Activated naive CD4-positive, alpha-beta T cell treated with anti-CD3 and anti-CD28 coated beads, Interleukin-2, amount 50 U/mL, for 16 hours (primary cell): ENCODE data around the gene TANGO6.
"Not testable (repeated sequence)": the region's sequence is repeated elsewhere in the genome, so short reads cannot be mapped to it uniquely, and the experiment has no call there.

Source experiments
- DNase-seq: peaks from one replicate; pipeline ENCODE4 v3.0.0-alpha.2; 2020

TANGO6 gene

GRCh38 chr16:68978303-68978954 is 135.1 kb downstream of the TANGO6 start:
- DNase-seq = no peak

GRCh38 chr16:68980695-68981315 is 137.5 kb downstream of the TANGO6 start:
- DNase-seq = no peak

GRCh38 chr16:68981971-68982370 is 138.6 kb downstream of the TANGO6 start:
- no peak for DNase-seq

GRCh38 chr16:68984467-68984866 is 141.1 kb downstream of the TANGO6 start:
- no peak for DNase-seq

GRCh38 chr16:68985268-68985667 is 141.9 kb downstream of the TANGO6 start:
- no peak for DNase-seq

GRCh38 chr16:68985855-68986254 is 142.5 kb downstream of the TANGO6 start:
- DNase-seq = no peak

- no peak for DNase-seq
Measured at GRCh38 chr16:68987734-68988457, 144.6 kb downstream of the TANGO6 start.

GRCh38 chr16:68990172-68990845 is 147.0 kb downstream of the TANGO6 start:
- DNase-seq = not testable (repeated sequence)

- DNase-seq = no peak
Measured at GRCh38 chr16:68991075-68991474, 147.7 kb downstream of the TANGO6 start.

GRCh38 chr16:68992521-68992920 is 149.2 kb downstream of the TANGO6 start:
- no peak for DNase-seq

GRCh38 chr16:68993456-68993855 is 150.1 kb downstream of the TANGO6 start:
- DNase-seq = no peak

GRCh38 chr16:68993885-68994284 is 150.6 kb downstream of the TANGO6 start:
- DNase-seq = no peak

- no peak for DNase-seq
Measured at GRCh38 chr16:68994324-68994723, 151.0 kb downstream of the TANGO6 start.

GRCh38 chr16:68995011-68995504 is 151.7 kb downstream of the TANGO6 start:
- DNase-seq = no peak

- no peak for DNase-seq
Measured at GRCh38 chr16:68997564-68997963, 154.2 kb downstream of the TANGO6 start.

GRCh38 chr16:68999114-68999513 is 155.8 kb downstream of the TANGO6 start:
- no peak for DNase-seq

- no peak for DNase-seq
Measured at GRCh38 chr16:69003500-69003899, 160.2 kb downstream of the TANGO6 start.

GRCh38 chr16:69005641-69006355 is 162.5 kb downstream of the TANGO6 start:
- DNase-seq = no peak

- no peak for DNase-seq
Measured at GRCh38 chr16:69012906-69013305, 169.6 kb downstream of the TANGO6 start.

GRCh38 chr16:69013991-69014390 is 170.7 kb downstream of the TANGO6 start:
- DNase-seq = no peak

- no peak for DNase-seq
Measured at GRCh38 chr16:69014811-69015210, 171.5 kb downstream of the TANGO6 start.

- no peak for DNase-seq
Measured at GRCh38 chr16:69017036-69017783, 173.9 kb downstream of the TANGO6 start.
